ENCODE results near the gene CEP112. TPM values are rescaled to one million over a fixed set of nuclear protein-coding genes. Genes with fewer than 3 reads are reported as not detected.

The CEP112 gene
- total and polyA plus RNA-seq, 2 donors (not counting 1 experiment from before 2014, with no cell fraction given): 5.4 to 6.4 TPM

DNA sequence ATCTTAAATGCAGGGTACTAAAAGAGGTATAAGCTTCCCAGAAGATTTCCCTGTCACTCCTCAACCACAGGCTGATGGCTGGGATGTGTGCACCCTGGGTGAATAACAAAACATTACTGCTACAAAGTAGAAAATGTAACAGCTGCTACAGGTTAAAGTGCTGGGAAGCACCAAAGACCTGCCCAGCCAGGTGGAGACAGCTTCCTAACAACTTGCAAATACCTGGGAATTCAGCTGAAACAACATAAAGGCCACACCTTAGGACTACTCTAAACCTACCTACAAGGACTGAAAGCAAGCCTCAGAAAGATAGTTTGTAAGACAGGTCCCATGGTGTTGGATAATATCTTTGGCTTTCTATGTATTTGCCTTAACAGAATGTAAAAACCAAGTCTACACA is 118.5 kb downstream of the CEP112 start:
- TF ChIP-seq, protein P1, sequence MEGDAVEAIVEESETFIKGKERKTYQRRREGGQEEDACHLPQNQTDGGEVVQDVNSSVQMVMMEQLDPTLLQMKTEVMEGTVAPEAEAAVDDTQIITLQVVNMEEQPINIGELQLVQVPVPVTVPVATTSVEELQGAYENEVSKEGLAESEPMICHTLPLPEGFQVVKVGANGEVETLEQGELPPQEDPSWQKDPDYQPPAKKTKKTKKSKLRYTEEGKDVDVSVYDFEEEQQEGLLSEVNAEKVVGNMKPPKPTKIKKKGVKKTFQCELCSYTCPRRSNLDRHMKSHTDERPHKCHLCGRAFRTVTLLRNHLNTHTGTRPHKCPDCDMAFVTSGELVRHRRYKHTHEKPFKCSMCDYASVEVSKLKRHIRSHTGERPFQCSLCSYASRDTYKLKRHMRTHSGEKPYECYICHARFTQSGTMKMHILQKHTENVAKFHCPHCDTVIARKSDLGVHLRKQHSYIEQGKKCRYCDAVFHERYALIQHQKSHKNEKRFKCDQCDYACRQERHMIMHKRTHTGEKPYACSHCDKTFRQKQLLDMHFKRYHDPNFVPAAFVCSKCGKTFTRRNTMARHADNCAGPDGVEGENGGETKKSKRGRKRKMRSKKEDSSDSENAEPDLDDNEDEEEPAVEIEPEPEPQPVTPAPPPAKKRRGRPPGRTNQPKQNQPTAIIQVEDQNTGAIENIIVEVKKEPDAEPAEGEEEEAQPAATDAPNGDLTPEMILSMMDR (conservative IDR thresholded peaks at IDR 0.05 in 1 of 2, IDR thresholded peaks at IDR 0.05 in 1 of 2; ENCODE audit: low read depth in 1 of 2, low read length in 2 of 2): no peak
- no peak for TF ChIP-seq EZH2 (IDR thresholded peaks at IDR 0.05; ENCODE audit: low read length, missing control alignments)
- Histone ChIP-seq H3K4me3 (replicated peaks in 1 of 4; ENCODE audit: control extremely low read depth in 1 of 4, insufficient read depth in 1 of 4, low read depth in 3 of 4, low read length in 4 of 4) (no peak overlapping the region), H3K9me3 (ENCODE audit: control insufficient read depth, insufficient read depth, low read depth, low read length) (no peaks in the 10 kb centered on the region), H4K20me1 (ENCODE audit: control insufficient read depth, extremely low read depth, insufficient read depth, low read length) (no peaks in the 10 kb centered on the region), H3K27me3 (ENCODE audit: control insufficient read depth, insufficient read depth, low read length) (no peaks in the 10 kb centered on the region), H2AFZ (ENCODE audit: low read length) (no peak overlapping the region), H3K79me2 (ENCODE audit: control insufficient read depth, insufficient read depth, low read length) (no peaks in the 10 kb centered on the region), H3K4me2 (ENCODE audit: extremely low read depth, insufficient read depth, low read length) (no peak overlapping the region), H3K27ac (ENCODE audit: insufficient read depth, low read length) (no peak overlapping the region), H3K9ac (ENCODE audit: insufficient read depth, low read length) (no peak overlapping the region), H3K4me1 (ENCODE audit: control insufficient read depth, extremely low read depth, insufficient read depth, low read length) (no peaks in the 10 kb centered on the region), H3K36me3 (ENCODE audit: control insufficient read depth, insufficient read depth, low read length) (no peaks in the 10 kb centered on the region)
- no peak for DNase-seq (ENCODE audit: low read depth in 2 of 2)

DNA sequence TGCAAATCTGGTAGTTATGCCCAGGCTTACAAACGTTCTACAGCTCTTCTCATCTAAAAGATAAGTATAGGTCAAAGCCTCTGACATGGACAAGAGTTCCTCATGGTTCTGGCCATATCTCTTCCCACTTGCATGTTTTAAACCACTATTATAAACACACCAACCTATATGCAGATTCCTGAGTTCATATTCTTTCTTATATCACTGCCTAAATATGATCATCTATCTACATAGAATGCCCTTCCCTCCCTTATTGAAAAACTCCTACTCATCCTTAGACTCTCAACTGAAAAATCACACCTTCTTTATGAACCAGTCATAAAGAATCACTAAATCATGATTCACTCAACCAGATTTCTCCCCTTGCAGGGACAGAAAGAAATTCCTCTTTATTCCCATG is 128.2 kb downstream of the CEP112 start:
- Histone ChIP-seq H3K36me3 (ENCODE audit: control insufficient read depth, insufficient read depth, low read length) (no peaks in the 10 kb centered on the region), H3K4me1 (ENCODE audit: control insufficient read depth, extremely low read depth, insufficient read depth, low read length) (no peaks in the 10 kb centered on the region), H3K79me2 (ENCODE audit: control insufficient read depth, insufficient read depth, low read length) (no peaks in the 10 kb centered on the region), H2AFZ (ENCODE audit: low read length) (no peak overlapping the region), H3K9ac (ENCODE audit: insufficient read depth, low read length) (no peak overlapping the region), H3K9me3 (ENCODE audit: control insufficient read depth, insufficient read depth, low read depth, low read length) (no peaks in the 10 kb centered on the region), H3K27me3 (ENCODE audit: control insufficient read depth, insufficient read depth, low read length) (no peaks in the 10 kb centered on the region), H3K27ac (ENCODE audit: insufficient read depth, low read length) (no peak overlapping the region), H3K4me3 (replicated peaks in 1 of 4; ENCODE audit: control extremely low read depth in 1 of 4, insufficient read depth in 1 of 4, low read depth in 3 of 4, low read length in 4 of 4) (no peak overlapping the region), H4K20me1 (ENCODE audit: control insufficient read depth, extremely low read depth, insufficient read depth, low read length) (no peaks in the 10 kb centered on the region), H3K4me2 (ENCODE audit: extremely low read depth, insufficient read depth, low read length) (no peak overlapping the region)
- DNase-seq (ENCODE audit: low read depth in 2 of 2): no peak
- no peak for TF ChIP-seq EZH2 (IDR thresholded peaks at IDR 0.05; ENCODE audit: low read length, missing control alignments)
- TF ChIP-seq, protein P1 (conservative IDR thresholded peaks at IDR 0.05 in 1 of 2, IDR thresholded peaks at IDR 0.05 in 1 of 2; ENCODE audit: low read depth in 1 of 2, low read length in 2 of 2): no peak

DNA sequence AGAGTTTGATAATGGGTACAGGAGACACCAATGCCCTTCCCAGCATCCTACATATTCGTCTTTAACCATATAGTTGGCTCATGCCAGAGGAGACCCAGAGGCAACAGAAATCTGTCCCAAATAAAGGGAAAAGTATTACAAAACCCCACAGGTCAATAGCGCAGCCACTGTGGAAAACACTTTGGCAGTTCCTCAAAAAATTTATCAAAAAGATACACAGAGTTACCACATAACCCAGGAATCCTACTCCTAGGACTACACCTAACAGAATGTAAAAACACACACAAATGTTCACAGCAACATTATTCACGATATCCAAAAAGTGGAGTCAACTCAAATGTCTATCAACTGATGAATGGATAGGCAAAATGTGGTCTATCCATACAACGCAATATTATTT is 135.8 kb downstream of the CEP112 start:
- Histone ChIP-seq H2AFZ (ENCODE audit: low read length) (no peak overlapping the region), H3K27ac (ENCODE audit: insufficient read depth, low read length) (no peak overlapping the region), H4K20me1 (ENCODE audit: control insufficient read depth, extremely low read depth, insufficient read depth, low read length) (no peaks in the 10 kb centered on the region), H3K4me1 (ENCODE audit: control insufficient read depth, extremely low read depth, insufficient read depth, low read length) (no peaks in the 10 kb centered on the region), H3K79me2 (ENCODE audit: control insufficient read depth, insufficient read depth, low read length) (no peaks in the 10 kb centered on the region), H3K9me3 (ENCODE audit: control insufficient read depth, insufficient read depth, low read depth, low read length) (no peaks in the 10 kb centered on the region), H3K4me2 (ENCODE audit: extremely low read depth, insufficient read depth, low read length) (no peak overlapping the region), H3K9ac (ENCODE audit: insufficient read depth, low read length) (no peak overlapping the region), H3K4me3 (replicated peaks in 1 of 4; ENCODE audit: control extremely low read depth in 1 of 4, insufficient read depth in 1 of 4, low read depth in 3 of 4, low read length in 4 of 4) (no peak overlapping the region), H3K36me3 (ENCODE audit: control insufficient read depth, insufficient read depth, low read length) (no peaks in the 10 kb centered on the region), H3K27me3 (ENCODE audit: control insufficient read depth, insufficient read depth, low read length) (no peaks in the 10 kb centered on the region)
- DNase-seq (ENCODE audit: low read depth in 2 of 2): no peak
- TF ChIP-seq EZH2 (IDR thresholded peaks at IDR 0.05; ENCODE audit: low read length, missing control alignments): no peak

Measured in fibroblast of lung (primary cell).